GM19023 (cell line): ENCODE results near the gene SYF2.
"Not testable (repeated sequence)": the region's sequence is repeated elsewhere in the genome, so short reads cannot be mapped to it uniquely, and the experiment has no call there.

Experiments used
- ATAC-seq: cut with Tn5 transposase; IDR thresholded peaks from one replicate; pipeline ENCODE4 v1.9.1; 2021; ENCODE audit warnings: mild to moderate bottlenecking, moderate library complexity; ENCODE audit not compliant: unreplicated experiment

The SYF2 gene

DNA sequence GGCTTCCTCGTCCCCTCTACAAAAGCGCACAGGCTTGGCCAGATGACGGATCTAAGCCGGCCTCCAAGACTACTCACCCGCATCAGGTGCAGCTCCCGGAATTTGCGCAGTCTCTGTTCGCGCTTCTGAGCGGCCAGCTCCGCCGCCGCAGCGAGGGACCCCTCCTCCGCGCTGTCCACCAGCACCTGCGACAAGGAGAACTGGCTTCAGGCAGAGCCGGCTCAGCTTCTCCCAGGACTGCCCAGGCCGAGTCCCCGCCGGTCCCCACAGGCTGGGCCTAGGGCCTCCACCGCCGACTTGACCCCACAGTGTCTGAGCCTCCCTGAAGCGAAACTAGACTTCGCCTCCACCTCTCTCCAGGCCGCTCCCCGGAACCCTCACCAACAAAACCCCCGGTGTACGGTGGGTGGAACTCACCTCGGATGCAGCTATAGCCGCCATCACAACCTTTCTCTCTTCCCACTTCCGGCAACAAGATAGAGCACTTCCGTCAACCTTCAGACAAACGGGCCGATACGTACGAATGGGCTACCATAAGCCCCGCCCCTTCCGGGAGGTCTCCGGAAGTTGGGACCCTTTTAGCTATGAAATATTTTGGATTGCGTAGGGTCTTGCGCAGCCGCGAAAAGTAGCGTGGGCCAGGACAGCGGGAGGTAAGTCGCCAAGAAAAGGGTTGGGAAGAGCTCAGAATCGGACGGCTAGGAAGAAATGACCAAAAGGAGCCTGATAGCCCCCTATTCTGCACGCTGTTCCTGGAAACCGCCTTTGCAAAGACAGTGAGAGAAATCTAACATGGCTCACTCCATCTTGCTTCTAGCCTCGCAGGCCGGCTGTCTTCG is at the start of gene SYF2:
TSS of gene SYF2 (minus strand) at position 476 of the 839 bp plus-strand sequence. CDS start at position 441, 35 bp downstream.
- peak; percentile 74 for ATAC-seq

DNA sequence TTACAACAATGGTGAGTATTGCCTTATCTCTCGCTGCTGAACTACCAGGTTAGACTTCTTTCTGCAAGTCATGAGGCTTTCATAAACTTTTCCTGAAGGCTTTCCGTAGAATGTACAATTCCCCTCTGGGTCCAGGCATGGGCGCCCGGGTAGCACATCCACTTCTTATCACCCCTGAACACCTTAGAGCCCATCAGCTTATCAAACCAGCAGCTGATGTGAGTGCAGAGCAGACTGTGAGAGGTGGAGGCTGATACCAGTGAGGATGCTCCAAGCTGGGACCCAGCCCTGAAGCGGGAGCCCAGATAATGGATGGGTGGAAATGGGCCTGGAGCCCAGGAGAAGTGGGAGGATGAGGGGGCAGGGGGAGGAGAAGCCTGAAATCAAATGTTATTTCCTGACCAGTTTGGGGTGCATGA is 47.4 kb upstream of the SYF2 start:
- not testable (repeated sequence) for ATAC-seq

GRCh38 chr1:25278790-25279189 is 46.5 kb upstream of the SYF2 start:
- not testable (repeated sequence) for ATAC-seq

DNA sequence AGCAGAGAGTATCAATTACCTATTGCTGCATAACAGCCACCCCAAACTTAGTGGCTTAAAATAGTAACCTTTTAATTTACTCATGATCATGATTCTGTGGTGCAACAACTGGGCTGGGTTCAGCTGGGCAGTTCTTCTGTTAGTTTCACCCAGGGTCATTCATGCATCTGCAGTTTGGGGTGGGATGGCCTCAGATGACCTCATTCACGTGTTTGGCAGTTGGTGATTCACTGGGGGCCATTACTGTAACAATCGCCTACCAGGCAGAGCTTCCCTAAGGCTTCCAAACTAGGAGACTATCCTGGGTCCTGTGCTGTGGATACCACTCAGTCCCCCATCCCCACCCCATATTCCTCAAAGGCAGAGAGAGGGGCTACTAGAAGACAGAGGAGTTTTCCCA is 46.1 kb upstream of the SYF2 start:
- not testable (repeated sequence) for ATAC-seq

DNA sequence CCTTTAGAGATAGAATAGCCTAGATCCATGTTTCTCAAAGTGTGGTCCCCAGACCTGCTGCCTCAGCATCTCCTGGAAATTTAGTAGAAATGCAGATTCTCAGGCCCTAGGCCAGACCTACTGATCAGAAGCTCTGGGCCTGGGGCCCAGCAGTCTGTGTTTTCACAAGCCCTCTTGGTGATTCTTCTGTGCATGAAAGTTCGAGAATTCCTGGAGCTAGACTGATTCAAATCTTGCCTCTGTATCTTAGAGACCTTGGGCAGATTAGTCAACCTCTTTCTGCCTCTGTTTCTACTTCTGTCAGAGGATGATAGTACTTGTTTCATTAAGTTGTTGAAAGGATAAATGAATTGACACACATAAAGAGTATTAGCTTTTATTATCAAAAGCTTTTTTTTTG is 45.0 kb upstream of the SYF2 start:
- ATAC-seq, result not testable (repeated sequence)

GRCh38 chr1:25275648-25276047 is 43.3 kb upstream of the SYF2 start:
- ATAC-seq, result not testable (repeated sequence)

GRCh38 chr1:25272238-25272637 is 39.9 kb upstream of the SYF2 start, which contains the start of gene RHD:
TSS of gene RHD (plus strand) at chr1:25272509. CDS start at chr1:25272548, 39 bp downstream.
- not testable (repeated sequence) for ATAC-seq

GRCh38 chr1:25268143-25268760 is 36.0 kb upstream of the SYF2 start:
- ATAC-seq, result not testable (repeated sequence)

DNA sequence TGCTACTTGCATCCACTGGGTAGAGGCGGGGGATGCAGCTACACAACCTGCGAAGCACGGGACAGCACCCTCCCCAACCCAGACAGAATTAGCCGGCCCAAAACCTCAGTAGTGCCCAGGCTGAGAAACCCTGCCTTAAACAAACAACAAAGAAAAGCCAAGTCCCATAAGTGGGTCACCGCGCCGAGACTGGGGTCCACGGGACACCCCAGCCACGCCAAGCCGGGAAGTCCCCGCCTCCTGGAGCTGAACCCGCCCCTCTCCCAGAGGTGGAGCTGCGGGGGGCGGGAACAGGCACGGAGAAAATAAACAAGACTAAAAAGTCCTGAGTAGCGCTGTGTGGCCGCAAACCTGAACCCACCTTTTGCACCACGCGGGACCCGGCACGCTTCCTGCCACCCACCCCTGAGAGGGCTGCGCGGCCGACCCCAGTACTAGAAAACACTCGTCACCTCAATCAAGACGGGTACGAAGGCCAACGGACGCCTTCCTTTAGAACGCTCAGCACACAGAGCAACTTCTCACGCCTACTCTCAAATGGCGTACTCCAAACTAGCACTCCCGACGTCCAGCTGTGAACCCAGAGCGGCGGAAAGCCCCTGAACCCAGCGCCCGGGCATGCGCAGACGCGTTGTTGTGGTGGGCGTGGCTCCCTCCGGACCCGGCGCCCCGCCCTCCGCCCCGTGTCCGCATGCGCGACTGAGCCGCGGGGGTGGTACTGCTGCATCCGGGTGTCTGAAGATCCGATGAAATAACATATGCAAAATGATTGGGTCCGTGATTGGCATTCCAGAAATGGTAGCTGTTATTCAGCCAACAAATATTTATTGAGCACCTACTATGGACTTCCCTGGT is 35.2 kb upstream of the SYF2 start:
- peak; percentile 70 for ATAC-seq

DNA sequence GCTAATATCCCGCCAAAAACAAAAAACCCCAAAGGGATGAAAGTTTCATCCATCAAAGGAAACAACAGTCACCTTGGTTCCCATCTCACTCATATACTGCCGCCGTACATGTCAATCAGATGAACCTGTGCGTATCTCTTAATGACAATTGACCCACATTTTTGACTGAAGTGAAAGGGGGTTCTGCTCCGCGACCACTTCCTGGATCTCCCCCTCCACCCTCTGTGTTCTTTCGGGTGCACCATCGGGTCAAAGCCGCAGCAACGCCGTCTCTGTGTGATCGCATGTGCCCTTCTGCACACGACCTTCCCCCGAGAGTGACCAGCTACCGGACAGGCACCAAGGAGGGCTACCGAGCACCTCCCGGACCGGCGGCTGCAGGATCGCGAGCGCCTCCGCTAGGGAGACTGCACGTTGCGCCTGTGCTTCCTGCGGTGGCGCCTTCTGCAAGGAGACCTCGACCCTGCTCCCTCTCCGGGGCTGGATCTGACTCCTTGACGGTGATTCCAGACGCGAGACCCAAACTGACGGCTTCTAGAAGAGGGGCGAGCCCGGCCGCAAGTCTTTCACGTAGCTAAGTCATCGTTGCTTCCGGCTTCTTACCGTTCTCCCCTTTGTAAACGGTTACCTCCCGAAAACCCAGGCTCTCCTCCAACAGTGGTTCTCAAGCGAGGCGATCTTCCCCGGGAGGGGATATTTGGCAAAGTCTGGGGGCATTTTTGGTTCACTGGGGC is 34.4 kb upstream of the SYF2 start:
- peak; percentile 18 for ATAC-seq

DNA sequence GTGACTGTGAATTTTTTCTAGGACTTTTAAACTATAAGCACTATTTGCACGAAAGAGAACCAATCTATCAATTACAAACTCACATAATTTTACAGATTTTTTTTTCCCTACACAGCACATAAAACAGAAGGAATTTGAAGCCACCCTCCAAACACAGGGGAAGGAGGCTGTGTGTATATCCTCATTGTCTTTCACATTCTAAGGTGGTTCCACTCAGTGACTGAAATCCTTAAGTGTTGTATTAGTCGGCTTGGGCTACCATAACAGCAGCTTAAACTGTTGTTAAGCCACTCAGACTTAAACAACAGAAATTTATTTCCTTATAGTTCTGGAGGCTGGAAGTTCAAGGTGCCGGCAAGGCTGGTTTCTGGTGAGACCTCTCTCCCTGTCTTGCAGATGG is 28.0 kb upstream of the SYF2 start:
- not testable (repeated sequence) for ATAC-seq

GRCh38 chr1:25259813-25260212 is 27.5 kb upstream of the SYF2 start:
- not testable (repeated sequence) for ATAC-seq

GRCh38 chr1:25257196-25257595 is 24.9 kb upstream of the SYF2 start:
- ATAC-seq, result no peak

DNA sequence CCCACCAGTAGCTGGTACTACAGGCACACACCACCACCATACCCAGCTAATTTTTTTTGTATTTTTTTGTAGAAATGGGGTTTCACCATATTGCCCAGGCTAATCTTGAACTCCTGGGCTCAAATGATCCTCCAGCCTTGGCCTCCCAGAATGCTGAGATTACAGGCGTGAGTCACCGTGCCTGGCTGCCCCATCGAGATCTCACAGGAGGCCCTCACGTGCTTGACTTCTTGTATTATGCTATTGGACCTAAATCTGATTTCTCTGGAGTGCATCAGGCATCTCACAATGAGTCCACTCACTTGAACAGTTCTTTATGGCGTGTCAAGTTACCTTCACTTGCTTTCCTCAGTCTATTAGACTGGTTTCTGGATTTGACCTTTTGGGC is 24.3 kb upstream of the SYF2 start:
- ATAC-seq, result no peak

DNA sequence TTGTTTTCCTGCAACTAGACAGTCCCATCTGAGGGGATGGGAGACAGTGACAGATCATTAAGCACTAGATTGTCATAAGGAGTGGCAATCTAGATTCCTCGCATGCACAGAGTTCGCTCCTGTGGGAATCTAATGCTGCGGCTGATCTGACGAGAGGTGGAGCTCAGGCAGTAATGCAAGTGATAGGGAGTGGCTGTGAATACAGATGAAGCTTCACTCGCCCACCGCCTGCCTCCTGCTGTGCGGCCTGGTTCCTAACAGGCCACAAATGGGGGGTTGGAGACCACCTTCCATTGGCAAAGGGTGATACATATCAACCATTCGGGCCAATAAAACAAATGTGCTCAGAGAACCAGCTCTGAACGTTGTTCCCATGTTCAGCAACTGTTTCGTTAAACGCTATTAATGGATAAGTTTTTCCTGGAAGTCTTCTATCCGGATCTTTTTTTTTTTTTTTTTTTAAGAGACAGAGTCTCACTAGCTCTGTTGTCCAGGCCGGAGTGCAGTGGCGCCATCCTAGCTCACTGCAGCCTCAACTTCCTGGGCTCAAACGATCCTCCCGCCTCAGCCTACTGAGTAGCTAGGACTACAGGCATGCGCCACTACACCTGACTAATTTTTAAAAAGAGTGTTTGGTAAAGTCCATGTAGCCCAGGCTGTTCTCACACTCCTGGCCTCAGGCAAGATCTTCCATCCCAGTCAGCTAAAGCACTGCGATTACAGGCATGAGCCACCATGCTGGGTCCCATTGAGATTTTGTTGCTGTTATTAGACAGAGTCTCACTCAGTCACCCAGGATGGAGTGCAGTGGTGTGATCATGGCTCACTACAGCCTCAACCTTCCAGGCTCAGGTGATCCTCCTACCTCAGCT is 23.6 kb upstream of the SYF2 start:
- ATAC-seq, result no peak

- ATAC-seq, result no peak
Measured at GRCh38 chr1:25253911-25254310, 21.6 kb upstream of the SYF2 start.

GRCh38 chr1:25247829-25248754 is 15.8 kb upstream of the SYF2 start:
- ATAC-seq, result peak; percentile 40

DNA sequence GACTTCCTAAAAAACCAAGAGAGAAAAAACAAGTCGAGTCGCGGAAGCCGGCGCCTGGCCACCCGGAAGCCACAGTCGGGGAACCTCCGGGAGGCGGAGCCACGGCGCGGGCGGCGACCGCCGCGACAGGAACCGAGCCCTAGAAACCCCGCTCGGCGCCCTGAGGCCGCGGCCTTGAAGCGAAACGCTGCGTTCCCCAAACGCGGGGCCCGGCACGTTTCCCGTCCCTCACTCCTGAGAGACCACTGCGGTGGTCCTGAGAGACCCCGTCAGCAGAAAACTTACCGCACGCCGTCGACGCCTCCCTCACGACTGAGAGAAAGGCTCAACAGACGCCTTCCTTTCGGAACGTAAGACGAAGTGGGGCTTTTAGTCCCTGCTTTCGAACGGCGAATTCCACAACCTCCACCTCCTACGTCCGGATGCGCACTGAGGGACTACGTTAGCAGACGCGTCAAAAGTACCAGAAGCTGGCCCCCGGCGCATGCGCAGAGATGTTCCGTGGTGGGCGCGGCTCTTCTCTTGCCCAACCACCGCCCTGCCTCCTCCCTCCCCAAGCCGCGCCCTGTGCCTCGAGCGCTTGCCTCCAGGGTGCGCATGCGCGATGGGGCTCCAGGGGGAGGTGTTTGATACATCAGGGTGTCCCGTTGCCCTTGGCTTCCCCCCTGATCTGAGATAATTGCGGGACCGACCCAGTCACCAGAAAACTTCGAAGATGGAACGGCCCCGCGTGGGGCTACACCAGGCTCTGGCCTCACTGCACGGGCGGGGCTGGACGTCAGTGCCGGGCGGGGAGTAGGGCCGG is 14.9 kb upstream of the SYF2 start, which contains the start of gene RSRP1:
TSS of gene RSRP1 (minus strand) at position 431 of the 805 bp plus-strand sequence. CDS start 491 bp downstream, outside the sequence.
- peak; percentile 87 for ATAC-seq
